GM13976 (cell line): Measurements from ENCODE around the gene P4HA1.

ENCODE experiments used
- DNase-seq: peaks from one replicate; pipeline ENCODE4 v3.0.0; 2012; ENCODE audit warnings: low spot score
- CTCF ChIP-seq: IDR thresholded peaks from 2 replicates; pipeline ENCODE4 v1.5.1; 2012; ENCODE audit warnings: borderline replicate concordance, mild to moderate bottlenecking; ENCODE audit not compliant: insufficient read depth; ENCODE audit errors: extremely low read depth, missing control alignments, control extremely low read depth
- in situ Hi-C: fragments of 300-500 bp; cut with MboI; formaldehyde crosslinking; loops from one replicate; pipeline ENCODE4 v1.12.0; 2022; ENCODE audit warnings: low sequenced_read_pairs, mixed read lengths, inconsistent platforms; ENCODE audit not compliant: unreplicated experiment

Gene P4HA1

GRCh38 chr10:73065441-73065840 is 31.2 kb downstream of the P4HA1 start:
- TF ChIP-seq CTCF: no peak
- in situ Hi-C loops: loop anchor here (25.0 kb wide), 1 partner anchor 703 kb away; the partner anchor contains the start of gene DNAJB12
- no peak for DNase-seq

- no peak for DNase-seq
- in situ Hi-C loops: loop anchor here (25.0 kb wide), 1 partner anchor 699 kb away; the partner anchor contains the start of gene DNAJB12
- TF ChIP-seq CTCF: no peak
Observed at GRCh38 chr10:73061743-73062142, 34.9 kb downstream of the P4HA1 start.

GRCh38 chr10:73060738-73061635 is 35.7 kb downstream of the P4HA1 start:
- peak; percentile 22 for DNase-seq
- in situ Hi-C loops: loop anchor here (25.0 kb wide), 1 partner anchor 699 kb away; the partner anchor contains the start of gene DNAJB12
- TF ChIP-seq CTCF: peak; percentile 6

GRCh38 chr10:73060173-73060572 is 36.5 kb downstream of the P4HA1 start:
- no peak for DNase-seq
- no peak for TF ChIP-seq CTCF
- in situ Hi-C loops: loop anchor here (25.0 kb wide), 1 partner anchor 698 kb away; the partner anchor contains the start of gene DNAJB12

GRCh38 chr10:73058057-73058591 is 38.5 kb downstream of the P4HA1 start:
- no peak for TF ChIP-seq CTCF
- in situ Hi-C loops: loop anchor here (25.0 kb wide), 1 partner anchor 696 kb away; the partner anchor contains the start of gene DNAJB12
- no peak for DNase-seq

- no peak for TF ChIP-seq CTCF
- no peak for DNase-seq
- in situ Hi-C loops: loop anchor here (25.0 kb wide), 1 partner anchor 692 kb away; the partner anchor contains the start of gene DNAJB12
Observed at GRCh38 chr10:73054286-73054685, 42.4 kb downstream of the P4HA1 start.
